ENCODE measurements around the gene ANP32D.
"Not testable (repeated sequence)": the region's sequence is repeated elsewhere in the genome, so short reads cannot be mapped to it uniquely, and the experiment has no call there.

The ANP32D gene

DNA sequence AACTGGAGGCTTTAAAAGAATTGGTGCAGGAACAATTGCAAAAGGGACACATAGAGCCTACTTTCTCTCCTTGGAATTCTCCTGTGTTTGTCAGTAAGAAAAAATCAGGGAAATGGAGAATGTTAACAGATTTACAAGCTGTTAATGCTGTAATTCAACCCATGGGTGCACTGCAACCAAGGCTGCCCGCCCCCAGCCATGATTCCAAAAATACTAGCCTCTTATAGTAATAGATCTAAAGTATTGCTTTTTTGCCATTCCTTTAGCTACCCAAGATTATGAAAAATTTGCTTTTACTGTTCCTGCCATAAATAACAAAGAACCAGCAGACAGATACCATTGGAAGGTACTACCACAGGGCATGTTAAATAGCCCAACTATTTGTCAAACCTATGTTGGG lies 37.8 kb downstream of the ANP32D start:
- H3K27me3 ChIP-seq (ENCODE audit: insufficient read depth, low read depth, severe bottlenecking): peaks cover 37% of the 10 kb centered on the region

DNA sequence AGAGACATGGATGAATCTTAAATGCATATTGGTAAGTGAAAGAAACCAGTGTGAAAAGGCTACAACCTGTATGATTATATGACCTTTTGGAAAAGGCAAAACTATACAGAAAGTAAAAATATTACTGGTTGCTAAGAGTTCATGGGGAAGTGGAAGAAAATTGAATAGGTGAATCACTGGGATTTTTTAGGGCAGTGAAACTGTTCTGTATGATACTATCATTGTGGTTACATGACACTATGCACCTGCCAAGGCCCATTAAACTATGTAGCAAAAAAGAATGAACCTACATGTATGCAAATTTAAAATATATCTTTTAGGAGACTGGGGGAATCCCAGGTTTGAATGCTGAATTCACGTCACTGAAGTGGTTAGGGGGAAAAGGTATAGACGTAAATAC lies 40.5 kb downstream of the ANP32D start:
- no peak for DNase-seq
- H3K36me3 ChIP-seq: no peaks in the 10 kb centered on the region
- peaks cover 31% of the 10 kb centered on the region for H3K27me3 ChIP-seq (ENCODE audit: insufficient read depth, low read depth, severe bottlenecking)
- H3K4me3 ChIP-seq (ENCODE audit: low read depth, low read length): no peak overlapping the region
- H3K9me3 ChIP-seq (ENCODE audit: severe bottlenecking): no peaks in the 10 kb centered on the region
- TF ChIP-seq, protein P1, sequence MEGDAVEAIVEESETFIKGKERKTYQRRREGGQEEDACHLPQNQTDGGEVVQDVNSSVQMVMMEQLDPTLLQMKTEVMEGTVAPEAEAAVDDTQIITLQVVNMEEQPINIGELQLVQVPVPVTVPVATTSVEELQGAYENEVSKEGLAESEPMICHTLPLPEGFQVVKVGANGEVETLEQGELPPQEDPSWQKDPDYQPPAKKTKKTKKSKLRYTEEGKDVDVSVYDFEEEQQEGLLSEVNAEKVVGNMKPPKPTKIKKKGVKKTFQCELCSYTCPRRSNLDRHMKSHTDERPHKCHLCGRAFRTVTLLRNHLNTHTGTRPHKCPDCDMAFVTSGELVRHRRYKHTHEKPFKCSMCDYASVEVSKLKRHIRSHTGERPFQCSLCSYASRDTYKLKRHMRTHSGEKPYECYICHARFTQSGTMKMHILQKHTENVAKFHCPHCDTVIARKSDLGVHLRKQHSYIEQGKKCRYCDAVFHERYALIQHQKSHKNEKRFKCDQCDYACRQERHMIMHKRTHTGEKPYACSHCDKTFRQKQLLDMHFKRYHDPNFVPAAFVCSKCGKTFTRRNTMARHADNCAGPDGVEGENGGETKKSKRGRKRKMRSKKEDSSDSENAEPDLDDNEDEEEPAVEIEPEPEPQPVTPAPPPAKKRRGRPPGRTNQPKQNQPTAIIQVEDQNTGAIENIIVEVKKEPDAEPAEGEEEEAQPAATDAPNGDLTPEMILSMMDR (IDR thresholded peaks at IDR 0.05; ENCODE audit: low read depth, low read length): no peak
- H3K27ac ChIP-seq: no peak overlapping the region

More for the DNA sequence above, 37.8 kb downstream of the ANP32D start:
- TF ChIP-seq, protein P1 (IDR thresholded peaks at IDR 0.05; ENCODE audit: low read depth, low read length): no peak
- H3K4me3 ChIP-seq (ENCODE audit: low read depth, low read length): no peak overlapping the region
- DNase-seq: no peak
- no peaks in the 10 kb centered on the region for H3K9me3 ChIP-seq (ENCODE audit: severe bottlenecking)
- H3K36me3 ChIP-seq: no peaks in the 10 kb centered on the region
- H3K27ac ChIP-seq: no peak overlapping the region

DNA sequence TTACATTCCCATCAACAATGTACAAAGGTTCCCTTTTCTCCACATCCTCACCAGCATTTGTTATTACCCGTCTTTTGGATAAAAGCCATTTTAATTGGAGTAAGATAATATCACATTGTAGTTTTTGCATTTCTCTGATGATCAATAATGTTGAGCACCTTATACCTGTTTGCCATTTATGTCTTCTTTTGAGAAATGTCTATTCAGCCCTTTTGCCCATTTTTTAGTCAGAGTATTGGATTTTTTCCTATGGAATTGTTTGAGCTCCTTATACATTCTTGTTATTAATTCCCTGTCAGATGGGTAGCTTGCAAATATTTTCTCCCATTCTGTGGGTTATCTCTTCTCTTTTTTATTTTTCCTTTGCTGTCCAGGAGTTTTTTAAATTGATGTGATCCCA lies 42.4 kb downstream of the ANP32D start:
- H3K36me3 ChIP-seq: no peaks in the 10 kb centered on the region
- no peak for DNase-seq
- no peaks in the 10 kb centered on the region for H3K9me3 ChIP-seq (ENCODE audit: severe bottlenecking)
- H3K27ac ChIP-seq: no peak overlapping the region
- TF ChIP-seq, protein P1 (IDR thresholded peaks at IDR 0.05; ENCODE audit: low read depth, low read length): no peak
- peaks cover 27% of the 10 kb centered on the region for H3K27me3 ChIP-seq (ENCODE audit: insufficient read depth, low read depth, severe bottlenecking)
- H3K4me3 ChIP-seq (ENCODE audit: low read depth, low read length): no peak overlapping the region

DNA sequence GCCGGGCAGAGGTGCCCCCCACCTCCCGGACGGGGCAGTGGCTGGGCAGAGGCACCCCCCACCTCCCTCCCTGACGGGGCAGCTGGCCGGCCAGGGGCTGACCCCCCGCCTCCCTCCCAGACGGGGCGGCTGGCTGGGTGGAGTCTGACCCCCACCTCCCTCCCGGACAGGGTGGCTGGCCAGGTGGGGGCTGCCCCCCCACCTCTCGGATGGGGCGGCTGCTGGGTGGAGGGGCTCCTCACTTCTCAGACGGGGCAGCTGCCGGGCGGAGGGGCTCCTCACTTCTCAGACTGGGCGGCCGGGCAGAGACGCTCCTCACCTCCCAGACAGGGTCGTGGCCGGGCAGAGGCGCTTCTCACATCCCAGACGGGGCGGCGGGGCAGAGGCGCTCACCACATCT lies 48.0 kb downstream of the ANP32D start:
- H3K36me3 ChIP-seq; DNase-seq; H3K9me3 ChIP-seq (ENCODE audit: severe bottlenecking); H3K27ac ChIP-seq; H3K4me3 ChIP-seq (ENCODE audit: low read depth, low read length): not testable (repeated sequence)
- peaks cover 21% of the 10 kb centered on the region for H3K27me3 ChIP-seq (ENCODE audit: insufficient read depth, low read depth, severe bottlenecking)
